GM08714 (cell line): ENCODE measurements around the gene TGM1.
"Not testable (repeated sequence)": the region's sequence is repeated elsewhere in the genome, so short reads cannot be mapped to it uniquely, and the experiment has no call there.

Source experiments
- H3K4me3 ChIP-seq: fragments of 200-500 bp; sonication (Bioruptor generic); 2 replicates; pipeline ENCODE4 v1.5.1; 2014; ENCODE audit warnings: mild to moderate bottlenecking, low read length, inconsistent platforms
- ZNF274 ChIP-seq: IDR thresholded peaks from 2 replicates; pipeline ENCODE4 v1.6.1; 2012; ENCODE audit warnings: mild to moderate bottlenecking, low read depth, low read length

The TGM1 gene

GRCh38 chr14:24232121-24232644, 30.8 kb downstream of the TGM1 start, which contains the start of gene NEDD8:
TSS of gene NEDD8 (minus strand) at chr14:24232367. CDS start at chr14:24232267, 100 bp downstream.
- peak within 1 kb of the TSS; percentile 79 for H3K4me3 ChIP-seq
- no peak for TF ChIP-seq ZNF274

GRCh38 chr14:24231263-24232120, 31.5 kb downstream of the TGM1 start:
- no peak for TF ChIP-seq ZNF274
- H3K4me3 ChIP-seq = peak overlapping the region; percentile 79

DNA sequence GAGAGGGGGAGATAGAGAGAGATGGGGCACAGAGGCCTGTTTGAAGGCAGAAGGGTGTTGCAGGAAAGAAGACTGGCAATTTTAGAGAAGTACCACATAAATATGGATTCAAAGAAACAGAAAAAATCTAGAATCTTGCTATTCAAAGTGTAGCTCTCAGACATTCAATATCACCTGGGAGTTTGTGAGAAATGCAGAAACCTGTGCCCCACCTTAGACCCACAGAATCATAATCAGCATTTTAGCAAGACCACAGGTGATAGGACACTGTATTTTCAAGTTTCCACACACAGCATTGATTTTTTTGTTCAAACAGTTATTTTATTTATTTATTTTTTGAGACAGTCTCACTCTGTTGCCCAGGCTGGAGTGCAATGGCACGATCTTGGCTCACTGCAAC, 34.1 kb downstream of the TGM1 start:
- TF ChIP-seq ZNF274 = no peak
- H3K4me3 ChIP-seq = no peak overlapping the region

DNA sequence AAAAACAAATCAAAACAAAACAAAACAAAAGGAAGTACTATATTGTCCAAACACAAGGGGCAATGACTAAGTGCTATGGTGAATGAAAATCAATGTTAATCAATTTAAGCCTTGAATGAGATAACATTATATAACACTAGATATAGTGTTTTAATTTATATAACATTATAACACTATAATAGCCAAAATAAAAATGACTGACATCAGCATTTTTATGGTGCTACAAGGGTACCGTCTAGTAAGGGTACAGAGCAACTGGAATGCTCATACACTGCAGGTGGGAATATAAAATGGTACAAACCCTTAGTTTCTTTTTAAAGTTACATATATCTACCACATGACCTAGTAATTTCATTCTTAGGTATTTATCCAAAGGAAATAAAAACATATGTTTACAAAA, 36.5 kb downstream of the TGM1 start:
- H3K4me3 ChIP-seq = no peak overlapping the region
- no peak for TF ChIP-seq ZNF274

GRCh38 chr14:24224618-24225071, 38.3 kb downstream of the TGM1 start:
- TF ChIP-seq ZNF274 = no peak

DNA sequence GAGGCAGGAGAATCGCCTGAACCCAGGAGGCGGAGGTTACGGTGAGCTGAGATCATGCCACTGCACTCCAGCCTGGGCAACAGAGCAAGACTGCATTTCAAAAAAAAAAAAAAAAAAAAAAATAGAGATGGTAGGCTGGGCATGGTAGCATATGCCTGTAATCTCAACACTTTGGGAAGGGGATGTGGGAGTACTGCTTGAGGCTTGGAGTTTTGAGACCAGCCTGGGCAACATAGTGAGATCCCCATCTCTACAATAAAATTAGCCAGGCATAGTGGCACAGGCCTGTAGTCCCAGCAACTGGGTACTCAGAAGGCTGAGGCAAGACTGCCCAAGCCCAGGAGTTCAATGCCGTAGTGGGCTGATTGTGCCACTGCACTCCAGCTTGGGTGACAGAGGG, 40.0 kb downstream of the TGM1 start:
- H3K4me3 ChIP-seq = not testable (repeated sequence)

More at GRCh38 chr14:24224618-24225071, 38.3 kb downstream of the TGM1 start:
- H3K4me3 ChIP-seq = no peak overlapping the region

DNA sequence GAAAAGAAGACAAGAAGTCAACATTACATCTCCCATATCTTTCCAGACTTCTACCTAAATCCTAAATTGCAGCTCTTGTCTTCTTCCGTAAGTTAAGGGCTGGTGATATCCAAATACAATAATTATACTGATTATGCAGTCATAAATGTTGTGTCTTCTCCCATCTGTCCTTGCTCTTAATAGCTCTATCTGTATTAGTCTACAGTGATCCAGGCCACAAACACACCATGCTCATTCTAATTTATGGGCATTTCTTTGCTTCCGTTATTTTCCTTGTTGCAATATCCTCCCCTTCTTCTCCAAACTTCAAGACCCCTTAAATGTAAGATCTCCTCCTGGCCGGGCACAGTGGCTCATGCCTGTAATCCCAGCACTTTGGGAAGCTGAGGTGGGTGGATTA, 43.5 kb downstream of the TGM1 start:
- no peak for TF ChIP-seq ZNF274
- H3K4me3 ChIP-seq = no peak overlapping the region

DNA sequence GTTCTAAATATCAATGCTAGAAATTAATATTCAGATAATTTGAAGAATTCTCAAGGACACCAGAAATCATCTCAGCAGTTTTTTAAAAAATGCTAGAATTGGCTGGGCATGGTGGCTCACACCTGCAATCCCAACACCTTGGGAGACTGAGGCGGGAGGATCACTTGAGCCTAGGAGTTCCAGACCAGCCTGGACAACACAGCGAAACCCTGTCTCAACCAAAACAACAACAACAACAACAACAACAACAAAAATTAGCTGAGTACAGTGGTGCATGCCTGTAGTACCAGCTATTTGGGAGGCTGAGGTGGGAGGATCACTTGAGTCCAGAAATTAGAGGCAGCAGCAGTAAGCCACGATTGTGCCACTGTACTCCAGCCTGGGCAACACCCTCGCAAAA, 43.9 kb downstream of the TGM1 start:
- no peak for TF ChIP-seq ZNF274
- H3K4me3 ChIP-seq = no peak overlapping the region

GRCh38 chr14:24216876-24217275, 46.1 kb downstream of the TGM1 start:
- not testable (repeated sequence) for H3K4me3 ChIP-seq

DNA sequence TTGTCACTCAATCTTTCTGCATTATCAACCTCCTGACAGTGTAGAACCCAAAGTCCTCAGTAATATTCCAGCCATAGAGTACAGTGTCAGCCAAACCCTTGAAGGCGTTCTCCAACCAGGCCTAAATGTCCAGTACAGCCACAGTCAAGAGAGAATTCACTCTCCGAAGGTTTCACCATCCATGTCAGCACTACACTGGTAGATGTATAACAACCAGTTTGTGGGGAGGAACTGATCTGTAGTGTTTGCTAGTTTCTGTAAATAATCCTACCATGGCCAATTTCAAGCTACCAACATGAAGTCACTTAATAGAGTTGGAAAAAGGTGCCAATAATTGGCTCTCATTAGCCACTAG, 46.7 kb downstream of the TGM1 start:
- peak overlapping the region; percentile 12; the same call in 1 of the 2 replicates for H3K4me3 ChIP-seq
- TF ChIP-seq ZNF274 = no peak

DNA sequence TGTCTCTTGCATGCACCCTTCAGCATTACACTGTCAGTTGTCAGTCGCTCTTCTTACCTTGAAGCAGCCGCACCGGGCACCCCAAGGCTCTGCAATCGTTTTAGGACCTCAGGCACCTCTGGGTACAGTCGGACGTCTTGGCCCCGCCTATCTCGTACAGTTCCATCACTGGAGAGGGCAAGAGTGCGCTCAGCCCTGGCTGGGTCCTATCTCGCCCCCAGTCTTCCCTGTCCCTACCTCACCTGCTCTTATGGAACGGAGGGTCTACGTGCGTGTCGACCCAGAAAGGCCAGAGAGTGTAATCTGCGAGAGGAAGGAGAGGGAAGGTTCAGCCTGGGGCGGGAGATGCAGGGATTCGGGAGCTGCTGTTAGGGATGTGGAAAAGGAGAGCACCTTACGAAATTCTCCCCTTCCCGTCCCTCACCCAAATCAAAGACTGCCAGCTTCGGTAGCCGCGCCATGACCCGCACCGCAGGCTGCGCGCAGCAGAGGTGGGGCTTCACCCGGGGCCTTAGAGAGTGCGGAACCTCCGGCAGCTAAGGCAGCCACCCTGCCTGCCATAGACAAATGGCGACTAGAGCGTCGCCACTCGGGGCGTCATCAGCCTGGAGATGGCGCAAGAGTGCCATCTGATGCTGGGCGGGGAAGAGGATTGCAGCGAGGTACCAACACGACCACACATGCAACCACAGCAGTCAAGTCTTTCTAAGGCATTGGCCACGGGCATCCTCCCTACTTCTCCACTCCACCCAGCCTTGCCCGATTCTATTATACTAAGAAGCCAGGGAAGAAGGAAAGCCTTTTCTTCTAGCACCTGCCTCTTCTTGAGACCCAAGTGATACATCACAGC, 47.3 kb downstream of the TGM1 start, which contains the start of gene MDP1:
TSS of gene MDP1 (minus strand) at position 572 of the 850 bp plus-strand sequence. CDS start at position 461, 111 bp downstream.
- no peak for TF ChIP-seq ZNF274
- peak within 1 kb of the TSS; percentile 72 for H3K4me3 ChIP-seq

- peak overlapping the region; percentile 80; the same call in 1 of the 2 replicates for H3K4me3 ChIP-seq
- no peak for TF ChIP-seq ZNF274
Observed at GRCh38 chr14:24213866-24214662, 48.9 kb downstream of the TGM1 start.

DNA sequence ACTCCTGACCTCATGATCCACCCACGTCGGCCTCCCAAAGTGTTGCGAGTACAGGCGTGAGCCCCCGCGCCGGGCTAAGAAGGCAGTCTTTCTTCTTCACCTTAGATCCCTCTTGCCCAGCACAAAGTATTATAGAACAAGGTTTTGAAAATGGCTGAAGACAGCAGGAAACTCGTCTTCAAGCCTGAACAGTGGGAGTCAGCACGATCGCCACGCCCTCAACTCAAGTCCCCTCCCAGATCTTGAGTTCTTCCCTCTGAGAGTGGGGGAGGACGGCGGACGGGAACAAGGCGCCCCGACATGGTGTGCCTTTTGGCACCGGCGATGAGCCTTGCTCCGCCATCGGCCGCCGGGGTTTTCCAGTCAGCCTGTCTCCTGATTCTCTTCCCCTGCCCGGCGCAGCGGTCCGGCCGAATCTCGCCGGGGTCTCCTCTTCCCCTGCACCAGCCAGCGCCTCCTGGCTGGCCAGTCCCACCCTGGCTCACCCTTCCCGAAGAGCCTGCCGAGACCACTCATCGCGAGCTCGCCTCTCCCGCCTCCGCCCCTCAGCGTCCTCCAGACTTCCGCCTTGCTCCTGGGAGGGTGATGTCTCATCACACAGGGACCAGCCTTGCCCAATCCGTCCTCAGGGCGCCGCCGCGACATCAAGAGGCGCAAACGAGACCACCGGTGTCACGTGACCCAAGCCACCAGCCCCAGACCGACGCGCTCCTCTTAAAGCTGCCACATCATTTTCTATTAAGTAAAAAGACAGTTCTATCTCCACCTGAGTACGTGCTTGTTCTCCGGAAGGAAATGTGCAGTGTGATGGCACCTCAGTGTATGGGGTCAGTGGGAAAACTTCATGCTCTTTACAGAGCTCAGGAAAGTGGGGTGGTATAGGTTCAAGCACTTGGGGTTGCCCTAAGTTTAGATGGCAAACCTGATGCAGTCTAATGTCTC, 49.8 kb downstream of the TGM1 start, which contains the start of gene CHMP4A:
TSS of gene CHMP4A (minus strand) at position 565 of the 942 bp plus-strand sequence. CDS start at position 516, 49 bp downstream.
- H3K4me3 ChIP-seq = peak within 1 kb of the TSS; percentile 80
- no peak for TF ChIP-seq ZNF274
